Tibial artery (tissue), 4 donors: Measurements from ENCODE around the gene EFHC2.

ENCODE experiments used
- DNase-seq, 2 donors: peaks; one replicate each; pipeline ENCODE4 v3.0.0-alpha.2; 2019
- H3K27ac ChIP-seq, 2 donors: fragments of 200-600 bp; sonication (generic) in 1 of 2; 1 replicate in 1 of 2; 2 replicates in 1 of 2; pipeline ENCODE4 v1.5.1; 2018 to 2019; ENCODE audit warnings: mild to moderate bottlenecking in 1 of 2
- H3K27me3 ChIP-seq, 2 donors: fragments of 200-600 bp; sonication (generic) in 1 of 2; one replicate each; pipeline versions ENCODE4 v1.5.1 to v1.6.0; 2016 to 2019
- H3K36me3 ChIP-seq, 3 donors: fragments of 200-600 bp; sonication (generic) in 2 of 3; one replicate each; pipeline ENCODE4 v1.5.1; 2016 to 2019; ENCODE audit warnings: mild to moderate bottlenecking in 2 of 3
- H3K4me1 ChIP-seq, 4 donors: fragments of 200-600 bp; sonication (generic) in 2 of 4; 1 replicate in 3 of 4; 2 replicates in 1 of 4; pipeline ENCODE4 v1.5.1; 2016 to 2019
- H3K4me3 ChIP-seq, 2 donors: fragments of 200-600 bp; sonication (generic) in 1 of 2; 1 replicate in 1 of 2; 2 replicates in 1 of 2; pipeline ENCODE4 v1.5.1; 2018 to 2019; ENCODE audit warnings: mild to moderate bottlenecking in 2 of 2
- H3K9me3 ChIP-seq, 3 donors: fragments of 200-600 bp; sonication (generic) in 1 of 3; one replicate each; pipeline ENCODE4 v1.5.1; 2016 to 2019
- intact Hi-C: fragments of 100-400 bp; cut with DNase I; formaldehyde crosslinking; loops from one replicate; pipeline ENCODE4 v1.15.0; 2023; ENCODE audit warnings: low total_unique reads
- TF ChIP-seq, protein P1 (sequence below), 2 experiments: fragments of 200-600 bp in 1 of 2; fragments of 450-650 bp in 1 of 2; IDR thresholded peaks; one replicate each; pipeline ENCODE4 v1.5.1; 2017 to 2019; ENCODE audit warnings: antibody characterized with exemption in 2 of 2, mild to moderate bottlenecking in 1 of 2, moderate library complexity in 1 of 2

Gene EFHC2

DNA sequence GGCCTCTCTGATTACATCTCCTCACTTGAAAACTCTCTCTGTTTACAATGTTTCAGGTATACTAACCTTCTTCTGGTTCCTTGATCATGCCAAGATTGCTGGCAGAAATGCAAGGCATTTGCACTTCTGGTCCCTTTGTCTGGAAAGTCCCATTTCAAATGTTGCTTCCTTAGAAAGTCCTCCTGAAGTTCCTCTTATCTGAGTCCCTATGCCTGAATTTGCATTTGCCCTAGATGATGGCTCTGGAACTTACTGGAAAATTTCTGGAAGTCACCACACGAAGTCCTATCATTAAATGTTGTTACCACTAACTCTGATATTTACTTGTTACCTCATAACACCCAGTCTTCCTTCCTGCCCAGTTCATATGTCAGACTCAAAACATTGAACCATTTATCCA lies 176.4 kb downstream of the EFHC2 start:
- intact Hi-C loops = no loop called here
- Histone ChIP-seq H3K4me1 (no peaks in the 10 kb centered on the region), H3K36me3 (no peaks in the 10 kb centered on the region), H3K27me3 (no peaks in the 10 kb centered on the region), H3K9me3 (no peaks in the 10 kb centered on the region), H3K27ac (no peak overlapping the region), H3K4me3 (no peak overlapping the region)
- TF ChIP-seq, protein P1, sequence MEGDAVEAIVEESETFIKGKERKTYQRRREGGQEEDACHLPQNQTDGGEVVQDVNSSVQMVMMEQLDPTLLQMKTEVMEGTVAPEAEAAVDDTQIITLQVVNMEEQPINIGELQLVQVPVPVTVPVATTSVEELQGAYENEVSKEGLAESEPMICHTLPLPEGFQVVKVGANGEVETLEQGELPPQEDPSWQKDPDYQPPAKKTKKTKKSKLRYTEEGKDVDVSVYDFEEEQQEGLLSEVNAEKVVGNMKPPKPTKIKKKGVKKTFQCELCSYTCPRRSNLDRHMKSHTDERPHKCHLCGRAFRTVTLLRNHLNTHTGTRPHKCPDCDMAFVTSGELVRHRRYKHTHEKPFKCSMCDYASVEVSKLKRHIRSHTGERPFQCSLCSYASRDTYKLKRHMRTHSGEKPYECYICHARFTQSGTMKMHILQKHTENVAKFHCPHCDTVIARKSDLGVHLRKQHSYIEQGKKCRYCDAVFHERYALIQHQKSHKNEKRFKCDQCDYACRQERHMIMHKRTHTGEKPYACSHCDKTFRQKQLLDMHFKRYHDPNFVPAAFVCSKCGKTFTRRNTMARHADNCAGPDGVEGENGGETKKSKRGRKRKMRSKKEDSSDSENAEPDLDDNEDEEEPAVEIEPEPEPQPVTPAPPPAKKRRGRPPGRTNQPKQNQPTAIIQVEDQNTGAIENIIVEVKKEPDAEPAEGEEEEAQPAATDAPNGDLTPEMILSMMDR (IDR thresholded peaks at IDR 0.05) = no peak
- no peak for DNase-seq

DNA sequence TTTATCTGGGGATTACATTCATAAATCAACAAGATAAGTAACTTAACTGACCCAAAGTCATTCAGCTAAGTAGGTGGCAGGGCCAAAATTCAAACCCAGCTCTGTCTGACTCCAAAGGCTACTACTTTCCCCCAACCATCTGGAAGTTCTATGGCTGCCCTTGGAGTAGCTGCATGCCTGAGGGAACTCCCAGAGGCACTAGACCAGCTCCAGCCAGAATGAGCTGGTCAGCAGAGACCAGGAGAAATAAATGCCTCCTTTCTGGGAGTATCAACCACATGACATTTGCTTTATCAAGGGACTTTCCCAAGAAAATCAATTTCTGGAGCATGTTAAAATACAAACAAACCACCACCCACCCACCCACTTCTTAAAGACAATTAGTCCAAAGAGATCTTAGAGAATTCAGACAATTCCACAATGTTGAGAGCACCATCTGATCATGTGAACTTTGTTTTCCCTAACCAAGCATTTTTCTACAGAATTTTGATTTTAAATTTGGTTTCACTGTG lies 180.5 kb downstream of the EFHC2 start:
- H3K27ac ChIP-seq = no peak overlapping the region
- no peaks in the 10 kb centered on the region for H3K4me1 ChIP-seq
- intact Hi-C loops = no loop called here
- TF ChIP-seq, protein P1 (IDR thresholded peaks at IDR 0.05) = no peak
- H3K27me3 ChIP-seq = no peaks in the 10 kb centered on the region
- no peak for DNase-seq
- no peak overlapping the region for H3K4me3 ChIP-seq
- H3K36me3 ChIP-seq = no peaks in the 10 kb centered on the region
- H3K9me3 ChIP-seq = no peaks in the 10 kb centered on the region

DNA sequence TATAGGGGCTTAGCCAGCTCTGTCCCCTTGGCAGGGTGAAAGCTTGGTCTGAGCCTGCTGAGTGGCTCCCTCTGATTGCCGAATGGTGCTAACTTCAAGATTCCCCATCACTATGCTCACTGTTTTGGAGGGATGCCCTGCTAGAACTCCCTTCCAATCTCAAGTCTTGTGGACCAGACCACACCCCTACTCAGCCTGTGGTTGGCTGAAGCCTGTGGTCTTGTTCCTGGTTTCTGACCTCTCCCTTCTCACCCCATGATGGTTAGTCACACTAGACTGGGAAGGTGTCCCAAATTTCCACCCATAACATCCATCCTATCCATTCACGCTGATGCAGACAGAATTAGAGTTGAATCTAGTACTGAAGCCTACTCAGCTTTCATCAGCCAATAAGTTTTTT lies 185.6 kb downstream of the EFHC2 start:
- TF ChIP-seq, protein P1 (IDR thresholded peaks at IDR 0.05) = no peak
- Histone ChIP-seq H3K27ac (no peak overlapping the region), H3K4me1 (no peaks in the 10 kb centered on the region), H3K36me3 (no peaks in the 10 kb centered on the region), H3K9me3 (no peaks in the 10 kb centered on the region), H3K27me3 (no peaks in the 10 kb centered on the region), H3K4me3 (no peak overlapping the region)
- DNase-seq = peak; percentile 67 to 68
- intact Hi-C loops = no loop called here

DNA sequence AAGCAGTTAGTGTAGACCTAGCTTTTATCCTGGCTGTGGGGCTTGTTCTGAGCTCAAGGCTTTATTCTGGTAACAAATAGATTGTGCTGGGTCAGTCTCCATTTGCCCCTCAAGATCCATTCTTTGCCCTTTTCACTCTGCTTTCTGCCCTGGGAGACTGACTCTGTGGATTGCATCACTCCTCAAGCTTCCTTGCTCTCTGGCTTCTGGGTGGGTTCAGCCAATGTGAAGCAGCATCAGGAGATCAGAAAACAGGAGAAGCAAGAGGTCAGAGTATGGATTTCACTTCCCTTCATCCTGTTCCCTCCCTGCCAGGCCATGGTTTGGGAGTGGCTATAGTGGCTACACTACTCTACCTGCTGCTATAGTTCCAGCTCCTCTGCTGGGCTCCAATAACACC lies 186.2 kb downstream of the EFHC2 start:
- intact Hi-C loops = no loop called here
- TF ChIP-seq, protein P1 (IDR thresholded peaks at IDR 0.05) = no peak
- H3K36me3 ChIP-seq = no peaks in the 10 kb centered on the region
- DNase-seq = peak; percentile 21 to 55
- no peaks in the 10 kb centered on the region for H3K9me3 ChIP-seq
- no peaks in the 10 kb centered on the region for H3K4me1 ChIP-seq
- H3K27ac ChIP-seq = no peak overlapping the region
- no peaks in the 10 kb centered on the region for H3K27me3 ChIP-seq
- H3K4me3 ChIP-seq = no peak overlapping the region

DNA sequence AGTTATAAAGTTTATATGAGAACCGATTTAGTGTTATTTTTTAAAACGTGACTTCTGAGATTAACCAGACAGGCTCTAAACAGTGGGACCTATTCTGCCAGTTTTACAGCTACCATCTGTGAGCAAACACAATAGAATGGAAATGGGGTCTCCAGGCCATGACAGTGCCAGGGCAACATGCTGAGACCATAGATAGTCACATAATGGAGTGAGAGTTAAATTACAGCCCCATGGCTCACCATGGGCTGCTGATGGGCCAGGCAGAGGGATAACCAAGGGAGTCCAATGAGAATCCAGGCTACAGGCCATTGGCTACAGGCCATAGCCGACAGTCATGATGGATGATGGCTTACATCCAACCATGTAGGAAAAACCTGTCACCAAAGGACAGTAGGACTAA lies 186.7 kb downstream of the EFHC2 start:
- no peak overlapping the region for H3K4me3 ChIP-seq
- no peaks in the 10 kb centered on the region for H3K4me1 ChIP-seq
- intact Hi-C loops = no loop called here
- DNase-seq = no peak
- H3K36me3 ChIP-seq = no peaks in the 10 kb centered on the region
- no peaks in the 10 kb centered on the region for H3K9me3 ChIP-seq
- H3K27ac ChIP-seq = no peak overlapping the region
- TF ChIP-seq, protein P1 (IDR thresholded peaks at IDR 0.05) = no peak
- no peaks in the 10 kb centered on the region for H3K27me3 ChIP-seq

DNA sequence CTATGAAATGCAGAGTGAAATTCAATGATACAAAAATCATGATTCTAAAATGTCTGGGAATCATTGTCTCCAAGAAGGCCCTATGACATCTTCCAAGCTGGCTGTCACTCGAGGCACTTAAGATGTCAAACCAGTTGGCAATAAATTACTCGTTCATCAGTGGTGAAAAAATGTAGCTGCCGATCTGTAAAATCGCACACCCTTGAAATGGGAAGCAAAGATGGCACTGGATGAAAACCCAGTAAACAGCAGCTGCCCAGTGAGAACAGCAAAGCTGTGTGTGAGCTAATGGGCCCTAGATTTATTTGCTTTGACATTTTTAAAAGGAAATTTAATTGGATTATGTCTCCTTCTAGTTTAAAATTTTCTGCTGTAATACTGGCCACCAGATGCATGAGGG lies 188.3 kb downstream of the EFHC2 start:
- Histone ChIP-seq H3K27ac (no peak overlapping the region), H3K4me3 (no peak overlapping the region), H3K9me3 (no peaks in the 10 kb centered on the region), H3K4me1 (no peaks in the 10 kb centered on the region), H3K36me3 (no peaks in the 10 kb centered on the region), H3K27me3 (no peaks in the 10 kb centered on the region)
- intact Hi-C loops = no loop called here
- DNase-seq = no peak
- TF ChIP-seq, protein P1 (IDR thresholded peaks at IDR 0.05) = no peak
